ENCODE results near the gene LRP1B.

DNA sequence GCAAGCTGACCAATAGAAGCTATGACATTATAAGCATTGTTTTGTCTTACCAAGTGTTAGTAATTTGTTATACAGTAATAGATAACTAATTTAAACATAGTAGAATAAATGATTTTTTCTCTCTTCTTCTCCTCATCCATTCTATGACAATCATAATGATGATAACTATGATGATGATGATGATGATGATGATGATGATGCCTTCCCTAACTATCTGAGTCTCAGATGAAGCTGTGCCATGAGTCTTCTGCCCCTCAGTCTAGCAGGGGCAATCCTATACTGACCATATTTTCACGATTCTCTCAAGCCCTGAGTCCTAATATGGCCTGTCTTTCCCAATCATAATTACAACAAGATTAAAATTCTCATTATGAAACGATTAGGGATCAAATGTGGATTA, 1369.0 kb downstream of the LRP1B start:
- TF ChIP-seq, protein P1, sequence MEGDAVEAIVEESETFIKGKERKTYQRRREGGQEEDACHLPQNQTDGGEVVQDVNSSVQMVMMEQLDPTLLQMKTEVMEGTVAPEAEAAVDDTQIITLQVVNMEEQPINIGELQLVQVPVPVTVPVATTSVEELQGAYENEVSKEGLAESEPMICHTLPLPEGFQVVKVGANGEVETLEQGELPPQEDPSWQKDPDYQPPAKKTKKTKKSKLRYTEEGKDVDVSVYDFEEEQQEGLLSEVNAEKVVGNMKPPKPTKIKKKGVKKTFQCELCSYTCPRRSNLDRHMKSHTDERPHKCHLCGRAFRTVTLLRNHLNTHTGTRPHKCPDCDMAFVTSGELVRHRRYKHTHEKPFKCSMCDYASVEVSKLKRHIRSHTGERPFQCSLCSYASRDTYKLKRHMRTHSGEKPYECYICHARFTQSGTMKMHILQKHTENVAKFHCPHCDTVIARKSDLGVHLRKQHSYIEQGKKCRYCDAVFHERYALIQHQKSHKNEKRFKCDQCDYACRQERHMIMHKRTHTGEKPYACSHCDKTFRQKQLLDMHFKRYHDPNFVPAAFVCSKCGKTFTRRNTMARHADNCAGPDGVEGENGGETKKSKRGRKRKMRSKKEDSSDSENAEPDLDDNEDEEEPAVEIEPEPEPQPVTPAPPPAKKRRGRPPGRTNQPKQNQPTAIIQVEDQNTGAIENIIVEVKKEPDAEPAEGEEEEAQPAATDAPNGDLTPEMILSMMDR (IDR thresholded peaks at IDR 0.05): no peak
- TF ChIP-seq ZFX (IDR thresholded peaks at IDR 0.05; ENCODE audit: borderline replicate concordance): no peak
